Muscle of leg (tissue), 11 donors: ENCODE measurements around the gene NFE2L3. TPM values are rescaled to one million over a fixed set of nuclear protein-coding genes. Genes with fewer than 3 reads are reported as not detected.
"Not testable (repeated sequence)": the region's sequence is repeated elsewhere in the genome, so short reads cannot be mapped to it uniquely, and the experiment has no call there.

Experiments used
- DNase-seq: peaks from one replicate; pipeline ENCODE4 v3.0.0; 2013
- H3K27ac ChIP-seq: one replicate; pipeline ENCODE4 v1.5.1; 2013; ENCODE audit warnings: mild to moderate bottlenecking, low read length, control low read depth
- H3K27me3 ChIP-seq: one replicate; pipeline ENCODE4 v1.6.1; 2013; ENCODE audit warnings: low read length; ENCODE audit not compliant: control insufficient read depth, insufficient read depth
- H3K36me3 ChIP-seq: one replicate; pipeline ENCODE4 v1.6.1; 2013; ENCODE audit warnings: low read length; ENCODE audit not compliant: control insufficient read depth, insufficient read depth
- H3K4me1 ChIP-seq: one replicate; pipeline ENCODE4 v1.6.1; 2013; ENCODE audit warnings: low read length; ENCODE audit not compliant: control insufficient read depth, insufficient read depth
- H3K4me3 ChIP-seq: one replicate; pipeline ENCODE4 v1.5.1; 2013; ENCODE audit warnings: low read length, control low read depth
- H3K9me3 ChIP-seq: replicated peaks from 2 replicates; pipeline ENCODE4 v1.6.1; 2013; ENCODE audit warnings: low read depth, low read length; ENCODE audit not compliant: control insufficient read depth
- WGBS: methylation state at CpG from one replicate; pipeline ENCODE4 v1.1.5; 2013; ENCODE audit warnings: missing lambda C conversion rate; ENCODE audit not compliant: insufficient coverage; 5-methylcytosine and 5-hydroxymethylcytosine counted together
- polyA plus RNA-seq, 8 donors: library from polyadenylated mRNA; unstranded; fragments of 120-200 nt; gene quantifications; one replicate each; pipeline versions ENCODE4 v1.2.1 to v1.2.3, GENCODE V29; 2013; ENCODE audit warnings: inconsistent platforms in 1 of 8, low replicate concordance in 1 of 8; ENCODE audit not compliant: insufficient read length in 8 of 8, insufficient read depth in 1 of 8
- total RNA-seq: library from RNA; stranded (reverse); fragments of 120-200 nt; gene quantifications from one replicate; pipeline ENCODE4 v1.2.4, GENCODE V29; 2013

Gene NFE2L3
- total and polyA plus RNA-seq, 9 donors: 0.44 to 6.4 (median 2.5) TPM

- no peaks in the 10 kb centered on the region for H3K9me3 ChIP-seq
- no peak overlapping the region for H3K27ac ChIP-seq
- WGBS: 96% methylated on average over 3 of the region's 13 CpGs
- H3K36me3 ChIP-seq: no peaks in the 10 kb centered on the region
- no peaks in the 10 kb centered on the region for H3K27me3 ChIP-seq
- DNase-seq: no peak
- H3K4me1 ChIP-seq: no peaks in the 10 kb centered on the region
- no peak overlapping the region for H3K4me3 ChIP-seq
Observed at GRCh38 chr7:26144184-26145080, 7.6 kb upstream of the NFE2L3 start.

DNA sequence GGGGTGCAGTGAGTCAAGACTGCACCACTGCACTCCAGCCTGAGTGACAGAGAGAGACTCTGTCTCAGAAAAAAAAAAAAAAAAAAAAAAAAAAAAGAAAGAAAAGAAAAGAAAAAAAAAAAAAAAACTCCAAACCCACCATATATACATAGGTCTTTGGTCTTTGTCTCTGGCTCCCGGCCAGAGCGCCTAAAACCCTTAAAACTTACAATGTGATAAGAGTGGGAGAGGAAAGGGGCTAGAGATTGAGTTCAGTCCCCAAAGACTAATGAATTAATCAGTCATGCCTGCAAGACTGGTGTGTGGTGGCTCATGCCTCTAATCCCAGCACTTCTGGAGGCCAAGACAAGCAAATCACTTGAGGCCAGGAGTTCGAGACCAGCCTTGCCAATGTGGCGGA lies 6.8 kb upstream of the NFE2L3 start:
- H3K27me3 ChIP-seq: no peaks in the 10 kb centered on the region
- no peaks in the 10 kb centered on the region for H3K4me1 ChIP-seq
- H3K36me3 ChIP-seq: no peaks in the 10 kb centered on the region
- no CpG with 5 or more reads among the region's 4 CpGs for WGBS
- H3K9me3 ChIP-seq: no peaks in the 10 kb centered on the region
- H3K4me3 ChIP-seq: no peak overlapping the region
- H3K27ac ChIP-seq: no peak overlapping the region
- no peak for DNase-seq

DNA sequence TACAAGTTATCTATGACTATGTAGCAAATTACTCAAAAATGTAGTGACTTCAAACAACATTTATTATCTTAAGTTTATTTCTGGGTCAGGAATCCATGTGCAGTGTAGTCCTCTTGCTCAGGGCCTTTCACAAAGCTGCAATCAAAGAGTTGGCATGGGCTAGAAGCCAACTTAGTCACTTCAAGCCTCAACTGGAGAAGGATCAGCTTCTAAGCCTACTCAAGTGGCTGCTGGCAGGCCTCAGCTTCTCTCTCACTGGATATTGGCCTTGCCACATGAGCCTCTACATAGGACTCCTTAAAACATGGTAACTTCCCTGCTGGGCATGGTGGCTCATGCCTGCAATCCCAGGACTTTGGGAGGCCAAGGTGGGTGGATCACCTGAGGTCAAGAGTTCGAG lies 5.0 kb upstream of the NFE2L3 start:
- no peak for DNase-seq
- WGBS: 100% methylated on average over 1 of the region's 1 CpG

GRCh38 chr7:26147646-26148306 lies 4.2 kb upstream of the NFE2L3 start:
- WGBS: 97% methylated on average over 16 of the region's 43 CpGs
- not testable (repeated sequence) for H3K36me3 ChIP-seq, H3K9me3 ChIP-seq, H3K4me3 ChIP-seq, H3K4me1 ChIP-seq, H3K27ac ChIP-seq, DNase-seq
- peaks cover 23% of the 10 kb centered on the region for H3K27me3 ChIP-seq

More for the DNA sequence above, 5.0 kb upstream of the NFE2L3 start:
- Histone ChIP-seq H3K4me1 (peaks cover 5% of the 10 kb centered on the region), H3K36me3 (no peaks in the 10 kb centered on the region), H3K4me3 (no peak overlapping the region), H3K27me3 (peaks cover 16% of the 10 kb centered on the region), H3K9me3 (no peaks in the 10 kb centered on the region), H3K27ac (no peak overlapping the region)

GRCh38 chr7:26148307-26148700 lies 3.7 kb upstream of the NFE2L3 start:
- not testable (repeated sequence) for H3K9me3 ChIP-seq, H3K4me3 ChIP-seq, H3K27ac ChIP-seq, H3K4me1 ChIP-seq, H3K36me3 ChIP-seq, DNase-seq
- 85% methylated on average over 16 of the region's 29 CpGs for WGBS
- peaks cover 28% of the 10 kb centered on the region for H3K27me3 ChIP-seq

DNA sequence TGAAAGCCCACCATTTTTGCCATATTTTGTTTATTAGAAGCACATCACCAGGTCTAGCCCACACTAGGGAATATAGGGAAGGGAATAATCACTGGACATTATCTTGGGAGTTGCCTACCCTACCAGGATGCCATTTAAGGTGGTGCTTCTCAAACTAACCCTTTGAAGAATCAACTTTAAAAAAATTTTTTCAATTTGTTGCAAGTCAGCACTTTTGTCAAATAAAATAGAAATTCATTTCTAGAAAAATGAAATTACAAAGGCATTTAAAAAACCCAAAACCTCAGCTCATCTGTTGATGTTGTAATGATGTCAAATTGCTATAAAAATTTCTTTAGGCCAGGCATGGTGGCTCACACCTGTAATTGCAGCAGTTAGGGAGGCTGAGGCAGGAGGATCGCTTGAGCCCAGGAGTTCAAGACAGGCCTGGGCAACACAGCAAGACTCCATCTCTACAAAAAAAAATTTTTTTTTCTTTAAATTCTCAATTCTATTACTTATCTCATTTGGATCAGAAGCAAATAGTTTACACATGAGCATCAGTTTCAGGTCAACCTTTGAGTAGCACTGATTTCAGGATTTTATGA lies 2.5 kb upstream of the NFE2L3 start:
- DNase-seq: no peak
- H3K27me3 ChIP-seq: peaks cover 39% of the 10 kb centered on the region
- H3K27ac ChIP-seq: no peak overlapping the region
- 100% methylated on average over 1 of the region's 1 CpG for WGBS
- H3K9me3 ChIP-seq: no peaks in the 10 kb centered on the region
- peaks cover 5% of the 10 kb centered on the region for H3K4me1 ChIP-seq
- H3K36me3 ChIP-seq: no peaks in the 10 kb centered on the region
- no peak overlapping the region for H3K4me3 ChIP-seq

- H3K27ac ChIP-seq: no peak overlapping the region
- no peaks in the 10 kb centered on the region for H3K9me3 ChIP-seq
- no peaks in the 10 kb centered on the region for H3K36me3 ChIP-seq
- no peak overlapping the region for H3K4me3 ChIP-seq
- WGBS: 83% methylated on average over 2 of the region's 5 CpGs
- no peak for DNase-seq
- peaks cover 54% of the 10 kb centered on the region for H3K27me3 ChIP-seq
- H3K4me1 ChIP-seq: peaks cover 5% of the 10 kb centered on the region
Observed at GRCh38 chr7:26151096-26151495, 902 bp upstream of the NFE2L3 start.

DNA sequence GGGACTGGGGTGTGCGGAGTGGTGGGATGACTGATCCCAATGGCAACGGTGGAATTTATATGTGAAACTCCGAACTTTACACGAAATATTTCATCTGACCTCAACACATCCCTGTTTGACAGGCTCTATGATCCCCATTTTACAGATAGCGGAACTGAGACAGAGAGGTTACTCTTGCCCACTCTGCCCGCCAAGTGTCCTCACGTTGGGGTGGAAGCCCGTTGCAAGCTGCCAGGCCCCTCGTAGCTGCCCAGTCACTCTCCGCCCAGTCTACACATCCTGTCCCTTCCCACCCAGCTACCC lies 397 bp upstream of the NFE2L3 start:
- no peaks in the 10 kb centered on the region for H3K9me3 ChIP-seq
- peaks cover 5% of the 10 kb centered on the region for H3K4me1 ChIP-seq
- peak overlapping the region; percentile 30 for H3K4me3 ChIP-seq
- no peak for DNase-seq
- no peak overlapping the region for H3K27ac ChIP-seq
- peaks cover 55% of the 10 kb centered on the region for H3K27me3 ChIP-seq
- H3K36me3 ChIP-seq: no peaks in the 10 kb centered on the region
- 65% methylated on average over 7 of the region's 10 CpGs for WGBS

- H3K36me3 ChIP-seq, DNase-seq, H3K27ac ChIP-seq, H3K4me1 ChIP-seq, H3K4me3 ChIP-seq, H3K9me3 ChIP-seq: not testable (repeated sequence)
- 2% methylated on average over 31 of the region's 54 CpGs for WGBS
- H3K27me3 ChIP-seq: peaks cover 57% of the 10 kb centered on the region
Observed at GRCh38 chr7:26152782-26153240, 813 bp downstream of the NFE2L3 start.

GRCh38 chr7:26153241-26153822 lies 1.3 kb downstream of the NFE2L3 start:
- WGBS: 15% methylated on average over 17 of the region's 18 CpGs
- no peaks in the 10 kb centered on the region for H3K36me3 ChIP-seq
- H3K4me3 ChIP-seq: no peak overlapping the region
- H3K9me3 ChIP-seq: no peaks in the 10 kb centered on the region
- DNase-seq: no peak
- no peak overlapping the region for H3K27ac ChIP-seq
- H3K27me3 ChIP-seq: peaks cover 57% of the 10 kb centered on the region
- peaks cover 5% of the 10 kb centered on the region for H3K4me1 ChIP-seq
